ENCODE data around the gene FTCDNL1.

The FTCDNL1 gene

DNA sequence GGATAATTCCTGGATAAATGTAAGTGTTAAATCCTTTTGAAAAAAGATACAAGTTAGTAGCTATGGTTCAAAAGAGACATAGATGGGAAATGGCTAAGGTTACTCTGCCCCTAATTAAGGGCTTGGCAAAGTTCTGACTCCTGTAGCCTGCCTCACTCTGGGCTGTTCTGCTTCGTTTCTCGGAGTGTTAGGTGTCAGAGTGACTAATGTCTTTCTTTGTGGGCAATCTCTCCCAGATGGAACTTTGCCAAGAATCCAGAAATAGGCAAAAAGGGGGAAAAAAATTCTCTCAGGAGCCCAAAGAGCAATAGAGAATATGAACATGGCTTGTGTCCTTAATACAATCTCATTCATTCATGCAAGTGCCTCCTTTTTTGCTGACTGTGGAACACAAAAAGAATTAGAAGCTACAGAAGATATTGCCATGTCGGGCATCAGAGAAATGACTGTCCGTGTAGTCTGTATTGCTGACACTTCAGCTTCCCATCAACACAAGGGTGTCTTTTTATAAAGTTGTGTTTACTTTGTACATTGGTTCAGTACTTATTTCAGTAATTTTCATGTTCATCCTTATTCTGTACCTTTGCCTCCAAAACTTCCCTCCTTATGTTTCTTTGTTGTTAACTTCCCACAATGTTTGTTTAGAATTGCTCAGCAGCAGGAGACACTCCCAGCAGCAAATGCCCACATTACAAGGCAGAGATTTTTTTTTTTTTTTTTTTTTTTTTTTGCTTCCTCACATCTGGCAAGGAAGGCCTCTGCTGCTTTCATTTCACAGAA is 134.0 kb downstream of the FTCDNL1 start:
- no peak for DNase-seq (ENCODE audit: low read depth)
- TF ChIP-seq CTCF (conservative IDR thresholded peaks at IDR 0.05; ENCODE audit: low read depth, low read length), result no peak
- no peak overlapping the region for H3K4me3 ChIP-seq (ENCODE audit: low read length)

DNA sequence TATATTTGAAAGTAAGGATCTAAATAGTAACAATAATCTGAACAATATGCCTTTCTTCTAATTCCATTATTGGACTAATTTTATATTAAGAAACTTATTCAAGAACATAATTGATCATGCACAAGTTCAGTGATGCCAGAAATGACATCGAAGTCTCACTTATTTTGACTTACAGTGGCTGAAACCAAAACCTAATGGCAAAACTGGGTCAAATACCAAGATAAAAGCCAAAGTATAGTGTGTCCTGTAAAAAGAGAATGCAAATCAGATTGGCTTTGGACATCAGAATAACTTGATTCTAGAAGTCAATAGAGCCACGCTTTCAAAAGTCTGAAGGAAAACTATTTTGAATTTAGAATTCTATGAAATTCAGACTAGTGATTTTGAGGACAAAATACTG is 137.2 kb downstream of the FTCDNL1 start:
- H3K4me3 ChIP-seq (ENCODE audit: low read length), result no peak overlapping the region
- no peak for DNase-seq (ENCODE audit: low read depth)
- no peak for TF ChIP-seq CTCF (conservative IDR thresholded peaks at IDR 0.05; ENCODE audit: low read depth, low read length)

- no peak for DNase-seq (ENCODE audit: low read depth)
- no peak overlapping the region for H3K4me3 ChIP-seq (ENCODE audit: low read length)
- no peak for TF ChIP-seq CTCF (conservative IDR thresholded peaks at IDR 0.05; ENCODE audit: low read depth, low read length)
Measured at GRCh38 chr2:199710551-199710950, 140.4 kb downstream of the FTCDNL1 start.

Data from retinal pigment epithelial cell (primary cell).